22Rv1 (cell line): ENCODE measurements around the gene AK2.

Experiments
- H3K27ac ChIP-seq: fragments of 450-650 bp; 2 replicates; pipeline ENCODE4 v1.5.1; 2017
- ZFX ChIP-seq: fragments of 450-650 bp; IDR thresholded peaks from 2 replicates; pipeline ENCODE4 v1.6.1; 2017; ENCODE audit warnings: antibody characterized with exemption, borderline replicate concordance
- TF ChIP-seq, protein P1 (sequence below): fragments of 450-650 bp; IDR thresholded peaks from 2 replicates; pipeline ENCODE4 v1.5.1; 2017; ENCODE audit warnings: mild to moderate bottlenecking

The AK2 gene

DNA sequence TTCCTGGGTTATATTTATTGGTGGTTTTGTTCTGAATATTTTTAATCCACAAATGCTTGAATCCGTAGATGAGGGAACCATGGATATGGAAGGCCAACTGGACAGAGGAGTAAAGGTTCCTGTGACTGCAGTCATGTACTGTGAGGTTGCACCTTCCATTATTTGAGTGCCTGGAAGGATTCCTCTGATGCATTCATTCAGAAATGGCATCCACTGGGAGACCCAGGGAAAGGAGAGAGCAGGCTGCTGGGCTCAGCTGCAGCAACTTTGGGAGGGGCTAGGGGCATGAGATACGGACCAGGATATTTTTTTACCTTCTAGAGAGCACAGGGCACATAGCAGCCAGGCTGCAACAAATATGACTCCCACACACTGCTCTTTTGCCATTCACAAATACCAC is 19.5 kb downstream of the AK2 start:
- no peak for TF ChIP-seq ZFX
- TF ChIP-seq, protein P1, sequence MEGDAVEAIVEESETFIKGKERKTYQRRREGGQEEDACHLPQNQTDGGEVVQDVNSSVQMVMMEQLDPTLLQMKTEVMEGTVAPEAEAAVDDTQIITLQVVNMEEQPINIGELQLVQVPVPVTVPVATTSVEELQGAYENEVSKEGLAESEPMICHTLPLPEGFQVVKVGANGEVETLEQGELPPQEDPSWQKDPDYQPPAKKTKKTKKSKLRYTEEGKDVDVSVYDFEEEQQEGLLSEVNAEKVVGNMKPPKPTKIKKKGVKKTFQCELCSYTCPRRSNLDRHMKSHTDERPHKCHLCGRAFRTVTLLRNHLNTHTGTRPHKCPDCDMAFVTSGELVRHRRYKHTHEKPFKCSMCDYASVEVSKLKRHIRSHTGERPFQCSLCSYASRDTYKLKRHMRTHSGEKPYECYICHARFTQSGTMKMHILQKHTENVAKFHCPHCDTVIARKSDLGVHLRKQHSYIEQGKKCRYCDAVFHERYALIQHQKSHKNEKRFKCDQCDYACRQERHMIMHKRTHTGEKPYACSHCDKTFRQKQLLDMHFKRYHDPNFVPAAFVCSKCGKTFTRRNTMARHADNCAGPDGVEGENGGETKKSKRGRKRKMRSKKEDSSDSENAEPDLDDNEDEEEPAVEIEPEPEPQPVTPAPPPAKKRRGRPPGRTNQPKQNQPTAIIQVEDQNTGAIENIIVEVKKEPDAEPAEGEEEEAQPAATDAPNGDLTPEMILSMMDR: no peak
- no peak overlapping the region for H3K27ac ChIP-seq

DNA sequence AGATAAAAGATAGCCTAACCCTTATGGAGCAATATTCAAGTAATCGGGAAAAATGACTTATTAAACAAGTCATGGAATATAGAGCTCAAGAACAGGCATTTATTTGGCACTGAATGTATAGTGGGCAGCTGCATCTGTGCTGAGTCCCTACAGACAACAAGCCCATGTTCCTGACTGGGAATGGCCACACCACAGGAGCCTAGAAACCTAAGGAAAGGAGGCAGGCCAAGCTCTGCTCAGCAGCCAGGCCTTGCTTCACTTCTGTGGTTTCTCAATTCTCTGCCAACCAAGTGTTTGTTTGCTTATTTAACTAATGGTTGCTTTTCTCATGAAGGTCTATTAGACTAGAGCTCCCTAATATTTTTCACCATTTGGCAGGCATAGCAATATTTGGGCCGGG is 21.5 kb downstream of the AK2 start:
- TF ChIP-seq ZFX: no peak
- no peak overlapping the region for H3K27ac ChIP-seq

DNA sequence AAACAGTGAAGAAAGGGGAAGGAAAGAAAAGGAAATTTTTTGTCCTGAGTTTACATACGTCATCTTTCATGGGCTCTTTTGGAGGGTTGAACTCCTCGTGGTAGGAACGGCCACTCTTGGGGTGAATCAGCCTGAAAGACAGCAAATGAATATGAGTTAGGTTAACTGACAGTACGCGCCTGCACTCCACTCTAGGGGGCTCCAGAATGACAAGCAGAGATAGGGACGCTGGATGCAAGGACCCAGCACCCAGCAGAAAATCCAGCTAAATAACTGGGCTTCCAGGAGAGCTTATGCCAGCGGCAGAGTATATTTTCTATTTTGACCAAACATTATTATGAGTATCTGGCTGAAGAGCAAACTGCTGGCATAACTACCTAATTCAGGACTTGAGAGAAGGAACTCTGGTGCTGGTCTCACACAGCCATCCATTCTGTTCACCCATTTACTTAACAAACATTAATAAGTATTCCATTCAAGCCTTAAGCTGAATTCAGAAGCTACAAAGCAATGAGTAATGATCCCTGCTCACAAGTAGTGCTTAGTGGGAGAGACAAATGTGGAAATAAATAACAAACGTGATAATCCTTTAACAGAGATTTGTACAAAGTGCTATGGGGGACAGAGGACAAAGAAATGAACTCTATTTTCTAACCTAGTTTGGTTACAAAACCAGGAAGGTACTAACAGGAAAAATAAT is 22.1 kb downstream of the AK2 start:
- no peak overlapping the region for H3K27ac ChIP-seq
- TF ChIP-seq, protein P1: no peak
- no peak for TF ChIP-seq ZFX

DNA sequence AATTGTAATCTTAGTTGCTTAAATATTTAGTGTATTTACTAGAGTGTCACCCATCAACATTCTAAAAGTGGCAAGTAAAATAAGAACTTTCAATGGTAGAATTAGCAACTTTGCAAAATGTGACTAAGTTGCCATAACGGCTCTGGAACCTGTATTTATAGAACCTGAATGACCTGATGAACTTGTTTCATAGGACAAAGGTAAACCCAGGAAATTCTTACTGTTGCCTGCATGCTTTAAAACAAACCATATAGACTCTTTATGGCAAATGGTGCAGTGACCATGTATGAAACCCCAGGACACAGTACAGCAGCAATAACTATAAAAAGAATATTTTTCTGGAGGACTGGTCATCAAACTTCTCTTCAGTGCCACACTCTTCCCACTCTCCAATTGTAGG is 22.9 kb downstream of the AK2 start:
- TF ChIP-seq ZFX: no peak
- TF ChIP-seq, protein P1: no peak
- H3K27ac ChIP-seq: no peak overlapping the region

DNA sequence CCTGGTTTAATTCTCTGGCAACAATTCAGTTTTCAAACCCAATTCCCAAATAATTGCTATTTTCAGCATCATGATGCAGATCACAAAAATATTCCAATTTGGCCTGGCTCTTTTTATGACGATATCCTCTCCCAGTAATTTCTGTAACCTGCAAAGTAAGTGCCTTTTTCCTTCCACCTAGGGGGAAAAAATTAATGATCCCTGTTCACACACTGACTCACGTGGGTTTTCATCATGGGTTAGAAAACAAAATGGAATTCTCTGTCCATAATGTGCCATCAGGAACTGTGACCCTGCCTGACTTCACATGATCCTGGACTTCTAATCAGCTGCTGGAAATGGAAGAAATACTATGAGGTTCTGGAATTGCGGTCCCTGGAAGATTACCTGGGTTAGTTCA is 24.5 kb downstream of the AK2 start:
- H3K27ac ChIP-seq: no peak overlapping the region
- no peak for TF ChIP-seq ZFX
- TF ChIP-seq, protein P1: no peak

DNA sequence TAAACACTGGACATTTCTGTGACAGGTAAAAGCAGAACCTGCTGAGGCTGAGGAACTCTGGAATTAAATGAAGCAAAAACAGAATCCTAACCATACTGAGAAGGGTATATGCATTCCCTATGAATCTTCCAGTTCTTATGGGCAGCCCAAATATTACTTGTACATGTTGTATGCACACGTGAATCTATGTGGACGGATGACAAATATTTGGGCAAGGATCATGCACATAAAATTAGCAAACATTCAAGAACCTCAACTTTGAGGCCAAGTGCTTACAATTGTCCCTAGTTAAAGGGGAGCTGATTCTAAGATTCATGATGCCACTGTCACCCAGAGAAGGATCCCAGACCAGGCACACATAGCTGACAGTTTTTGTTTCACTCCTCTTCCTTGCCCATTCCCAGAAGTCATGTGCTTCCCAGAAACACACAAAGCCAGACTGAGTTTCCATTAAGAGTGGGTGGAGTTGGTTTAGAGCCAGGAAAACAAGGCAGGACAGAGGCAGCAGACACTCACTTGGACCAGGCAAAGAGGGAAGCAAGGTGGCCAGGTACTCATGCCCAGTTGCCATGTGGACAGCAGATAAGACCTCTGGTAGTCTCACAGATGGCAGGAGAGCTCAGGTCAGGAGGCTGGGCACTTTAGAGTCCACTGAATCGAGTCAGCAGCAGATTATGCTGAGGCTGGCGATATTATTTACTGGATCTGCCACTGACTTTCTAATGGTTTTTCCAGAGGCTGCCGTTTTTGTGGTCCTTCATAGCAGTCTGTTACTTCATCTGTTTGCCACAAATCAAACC is 25.6 kb downstream of the AK2 start:
- no peak overlapping the region for H3K27ac ChIP-seq
- TF ChIP-seq ZFX: no peak
- TF ChIP-seq, protein P1: no peak

DNA sequence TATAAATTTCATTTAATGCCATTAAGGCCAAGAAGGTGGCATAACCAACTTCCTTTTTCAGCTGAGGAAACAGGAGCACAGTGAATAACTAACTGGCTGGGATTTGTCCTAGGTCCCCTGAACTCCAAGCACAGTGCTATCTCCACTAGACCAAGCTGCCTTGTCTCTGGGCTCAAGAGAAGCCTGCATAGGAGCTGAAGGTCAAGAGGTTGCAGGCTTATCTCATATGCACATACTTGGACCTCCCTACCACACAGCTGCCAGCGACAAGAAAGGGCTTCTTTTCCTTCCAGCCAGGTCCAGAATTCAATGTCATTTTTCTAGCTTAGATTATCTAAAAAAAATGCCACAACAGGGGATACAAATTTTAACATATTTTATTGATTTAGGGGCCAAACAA is 27.1 kb downstream of the AK2 start:
- TF ChIP-seq, protein P1: no peak
- no peak for TF ChIP-seq ZFX
- no peak overlapping the region for H3K27ac ChIP-seq
